Measurements from ENCODE around the gene PID1.

Gene PID1

DNA sequence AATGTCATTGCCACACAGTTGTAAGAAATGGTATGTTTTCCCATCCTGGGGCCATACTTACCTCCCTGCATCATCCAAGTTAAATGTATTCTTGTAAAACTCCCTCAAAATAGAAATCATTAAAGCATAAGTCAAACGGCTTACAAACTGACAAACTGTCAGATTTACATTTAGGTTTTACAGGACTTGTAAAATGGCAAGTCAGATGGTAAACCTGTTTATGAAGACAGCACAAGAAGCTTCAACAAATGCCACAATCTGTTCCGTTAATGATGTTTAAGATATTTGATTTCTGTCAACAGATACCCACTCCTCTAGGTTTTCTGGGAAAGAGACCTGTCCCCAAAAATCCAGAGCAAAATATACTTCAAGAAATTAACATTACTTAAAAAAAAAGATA, 197.2 kb downstream of the PID1 start:
- DNase-seq (ENCODE audit: low spot score): no peak

DNA sequence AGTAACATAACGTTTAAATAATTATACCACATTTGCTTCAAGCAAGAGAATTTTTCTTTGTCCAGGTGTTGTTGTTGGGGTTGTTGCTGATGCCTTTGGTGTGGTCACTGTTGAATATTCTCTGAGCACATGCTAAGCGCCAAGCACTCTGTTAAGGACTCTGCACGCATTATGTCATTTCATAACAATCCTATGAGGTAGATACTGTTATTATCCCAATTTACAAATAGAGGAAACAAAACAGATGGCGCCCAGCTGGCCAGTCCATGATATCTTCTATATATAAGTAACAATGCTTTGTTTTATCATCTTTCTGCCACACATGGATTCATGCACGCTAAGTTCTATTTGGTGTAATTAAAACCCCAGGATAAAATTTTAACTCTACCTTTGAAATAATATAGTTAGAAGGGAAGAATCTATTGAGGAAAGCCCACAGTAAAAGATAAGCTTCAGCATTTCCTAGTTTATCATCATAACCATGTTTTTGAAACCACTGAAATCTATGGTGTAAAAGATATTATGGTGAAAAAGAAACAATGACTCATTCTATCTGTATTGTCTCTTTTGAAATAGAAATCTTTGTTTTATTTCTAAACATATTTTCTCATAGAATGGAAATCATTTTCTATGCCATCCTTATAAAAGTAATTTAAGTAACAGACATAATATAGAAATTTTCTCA, 199.7 kb downstream of the PID1 start:
- DNase-seq (ENCODE audit: low spot score): no peak

DNA sequence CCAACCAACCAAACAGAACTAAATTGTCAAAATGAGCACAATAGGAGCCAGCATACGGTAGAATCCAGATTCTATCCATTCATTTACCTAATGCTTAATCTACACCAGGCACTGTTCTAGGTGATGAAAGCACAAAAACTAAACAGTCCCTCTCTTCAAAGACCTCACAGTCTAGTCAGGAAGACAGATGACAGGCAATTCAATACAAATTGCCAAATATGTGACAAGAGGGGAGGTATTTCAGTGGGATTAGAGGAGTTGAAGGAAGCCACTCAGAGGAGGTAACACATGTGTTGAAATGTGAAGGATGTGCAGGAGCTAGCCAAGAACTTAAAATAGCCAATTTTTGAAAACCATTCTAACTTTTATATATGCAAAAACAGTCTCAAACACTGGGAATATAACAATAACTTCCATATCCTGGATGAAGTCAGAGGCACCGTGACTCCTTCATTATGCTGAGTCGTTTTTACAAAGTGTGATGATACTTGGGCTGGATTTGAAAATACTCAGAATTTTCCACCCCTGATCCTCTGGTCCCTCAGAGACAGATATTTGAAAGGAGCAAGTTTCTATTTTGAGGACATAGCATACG, 204.9 kb downstream of the PID1 start:
- no peak for DNase-seq (ENCODE audit: low spot score)

DNA sequence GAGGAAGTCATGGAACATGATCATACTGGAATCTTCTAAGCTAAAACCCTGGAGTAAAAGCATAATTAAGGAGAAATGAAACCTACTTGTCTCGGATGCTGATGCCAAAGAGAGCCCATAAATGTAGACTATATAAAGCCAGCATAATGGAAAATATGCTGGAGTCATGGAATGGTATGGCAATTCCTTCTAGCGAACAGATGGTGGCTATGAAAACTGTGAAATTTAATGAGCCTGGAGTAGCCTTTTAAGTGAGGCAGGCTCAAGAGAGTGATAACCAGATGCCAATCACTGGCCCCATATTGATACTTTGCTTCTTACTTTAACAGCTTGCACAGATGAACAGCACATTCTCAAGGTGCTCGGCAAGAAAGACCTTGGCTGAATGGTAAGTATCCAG, 206.3 kb downstream of the PID1 start:
- no peak for DNase-seq (ENCODE audit: low spot score)

DNA sequence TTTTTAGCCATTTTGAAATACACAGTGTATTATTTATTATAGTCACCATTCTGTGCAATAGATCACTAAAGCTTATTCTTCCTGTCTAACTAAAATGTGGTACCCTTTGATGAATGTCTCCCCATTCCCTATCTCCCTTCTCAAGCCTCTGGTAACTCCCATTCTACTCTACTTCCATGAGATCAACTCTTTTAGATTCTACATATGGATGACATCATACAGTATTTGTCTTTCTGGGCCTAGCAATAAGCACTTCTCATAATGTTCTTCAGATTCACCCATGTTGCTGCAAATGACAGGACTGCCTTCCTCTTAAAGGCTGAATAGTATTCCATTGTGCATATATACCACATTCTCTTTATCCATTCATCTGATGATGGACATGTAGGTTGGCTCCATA, 210.9 kb downstream of the PID1 start:
- no peak for DNase-seq (ENCODE audit: low spot score)

DNA sequence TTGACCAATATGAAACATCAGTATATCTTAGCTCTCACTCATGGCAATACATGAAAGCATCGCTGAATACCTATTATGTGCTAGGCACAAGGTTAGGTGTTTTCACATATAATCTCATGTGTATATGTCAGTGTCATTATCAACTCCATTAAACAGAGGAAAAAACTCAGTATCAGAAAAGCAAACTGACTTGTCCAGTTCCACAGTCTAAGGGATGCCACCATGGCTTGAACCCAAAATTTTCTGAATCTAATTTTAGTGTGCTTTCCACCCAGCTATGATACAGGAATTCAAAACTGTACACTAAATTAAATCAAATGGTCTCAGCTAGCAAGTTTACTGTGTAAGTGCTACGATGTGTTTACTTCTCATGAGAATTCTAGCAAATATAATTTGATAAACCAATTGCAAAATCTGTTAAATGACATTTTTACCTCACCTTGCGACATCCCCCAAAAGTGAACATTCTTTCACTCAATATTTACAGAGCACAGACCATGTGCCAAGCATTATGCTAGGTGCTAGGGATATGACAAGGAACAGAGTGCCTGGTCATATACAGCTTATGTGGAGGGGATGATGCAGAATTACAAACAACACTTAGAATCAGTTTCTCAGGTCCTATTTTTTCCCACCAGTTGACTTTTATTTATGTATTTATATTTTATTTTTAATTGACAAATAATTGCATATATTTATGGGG, 211.6 kb downstream of the PID1 start:
- DNase-seq (ENCODE audit: low spot score): no peak

DNA sequence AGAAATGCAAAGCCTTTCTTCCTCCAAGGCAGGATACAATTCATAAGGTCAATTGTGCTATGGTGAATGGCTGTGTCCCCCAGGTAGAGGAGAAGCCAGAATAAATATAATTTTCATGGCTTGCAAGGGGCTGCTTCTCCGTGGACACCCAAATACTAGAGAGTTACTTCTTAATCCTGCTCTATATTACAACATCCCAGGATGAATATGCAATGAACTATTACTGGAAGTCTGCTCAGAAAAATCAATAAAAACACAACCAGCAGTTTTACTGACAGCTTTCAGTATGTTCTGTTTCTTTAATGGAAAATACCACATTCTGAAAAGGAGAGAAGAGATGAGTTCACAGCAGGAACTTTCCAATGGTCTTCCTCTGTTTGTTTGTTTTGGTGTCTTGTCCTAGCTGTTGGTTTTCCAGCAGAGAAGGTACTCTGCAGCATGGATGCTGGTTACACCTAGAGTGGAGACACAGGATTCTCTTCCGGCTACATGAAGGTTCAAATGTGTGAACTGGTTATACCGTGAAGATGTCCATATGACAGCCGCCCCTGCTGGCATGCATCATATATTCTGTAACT, 213.0 kb downstream of the PID1 start:
- DNase-seq (ENCODE audit: low spot score): no peak

DNA sequence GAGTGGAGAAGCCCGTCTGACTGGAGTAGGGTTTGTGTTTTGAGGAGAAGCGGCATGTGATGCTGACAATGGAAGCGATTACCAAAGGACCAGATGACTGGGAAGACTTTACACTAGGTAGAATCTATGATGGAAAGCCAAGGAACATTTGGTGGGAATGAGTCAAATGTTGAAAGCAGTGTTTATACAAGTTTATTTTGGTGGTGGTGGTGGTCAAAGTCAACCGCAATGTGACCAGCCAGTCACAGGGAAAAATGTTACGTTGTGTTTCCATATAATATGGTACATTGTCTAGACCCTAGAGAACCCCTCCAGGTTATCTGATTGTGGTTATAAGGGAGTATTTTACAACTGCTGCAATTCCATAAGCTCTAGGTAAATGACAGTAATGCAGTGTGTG, 216.8 kb downstream of the PID1 start:
- DNase-seq (ENCODE audit: low spot score): no peak

DNA sequence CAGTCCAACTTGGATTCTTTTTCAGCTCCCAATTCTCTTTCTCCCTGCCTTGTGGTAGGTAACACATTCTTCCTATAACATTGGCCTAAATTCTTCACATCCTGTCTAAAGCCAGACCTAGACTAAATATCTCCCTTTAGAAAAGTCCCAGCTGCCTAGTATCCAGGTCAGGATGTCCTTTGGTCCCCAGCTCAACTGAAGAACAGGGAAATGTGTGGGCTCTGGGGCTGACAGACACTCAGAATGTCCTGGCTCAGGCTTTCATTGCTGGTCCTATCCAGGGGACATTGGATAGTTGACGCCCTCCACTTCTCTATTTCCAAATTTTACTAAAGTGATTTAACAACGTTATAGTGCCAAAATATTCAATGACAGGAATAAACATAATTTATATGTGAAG, 219.3 kb downstream of the PID1 start:
- no peak for DNase-seq (ENCODE audit: low spot score)

DNA sequence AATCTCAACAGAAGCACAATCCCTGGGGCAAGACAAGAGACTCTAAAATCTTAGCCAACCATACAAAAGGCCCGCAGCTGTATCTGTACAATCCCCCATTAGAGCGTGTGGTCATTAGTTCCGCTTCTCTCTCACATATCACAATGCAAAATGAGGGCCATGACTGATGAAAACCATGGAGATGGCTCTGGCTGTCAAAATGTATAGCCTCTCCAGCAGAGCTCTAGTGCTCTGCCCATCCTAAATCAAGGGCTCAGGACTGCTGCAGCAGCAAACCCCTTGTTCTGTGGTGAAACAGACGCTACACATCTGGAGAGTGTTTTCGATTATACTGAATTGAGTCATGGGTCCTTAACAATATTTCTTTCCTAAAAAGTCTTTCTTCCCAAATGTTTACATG, 221.0 kb downstream of the PID1 start:
- DNase-seq (ENCODE audit: low spot score): no peak

DNA sequence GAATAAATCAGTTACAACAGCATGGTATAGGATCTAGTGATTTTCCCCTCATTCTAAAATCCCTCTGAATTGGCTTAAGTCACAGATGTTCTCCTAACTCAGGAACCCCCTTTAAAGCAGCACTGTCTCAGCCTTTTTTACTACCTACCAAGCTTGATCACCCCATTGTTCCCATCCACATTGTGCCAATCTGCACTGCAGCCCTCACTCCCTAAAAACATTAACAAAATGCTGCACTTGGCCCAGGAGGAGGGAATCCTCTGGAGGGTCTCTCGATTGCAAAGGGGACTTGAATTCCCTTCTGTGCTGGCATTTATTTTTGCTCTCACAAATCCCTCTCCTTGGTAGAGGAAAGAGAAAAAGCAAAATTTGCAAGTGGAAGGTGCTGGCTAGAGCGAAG, 223.0 kb downstream of the PID1 start:
- DNase-seq (ENCODE audit: low spot score): no peak

DNA sequence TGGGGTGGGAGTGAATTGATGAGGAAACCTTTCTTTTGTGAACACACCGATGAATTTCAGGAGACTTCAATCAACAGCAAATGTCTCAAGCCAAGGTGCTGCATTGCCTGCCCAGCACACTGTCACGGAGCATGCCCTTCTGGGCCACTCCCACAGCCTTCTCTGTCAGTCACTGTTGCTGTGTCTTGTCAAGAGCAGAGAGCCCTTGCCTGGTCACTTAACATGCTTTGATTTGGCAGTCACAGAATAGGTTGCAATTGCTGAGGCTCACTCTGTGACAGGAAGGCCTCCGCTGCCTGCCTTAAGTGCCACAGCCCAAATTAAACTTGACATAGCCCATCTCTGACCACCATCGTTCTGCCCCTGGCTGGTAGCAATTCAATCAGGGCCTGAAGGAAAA, 225.4 kb downstream of the PID1 start:
- DNase-seq (ENCODE audit: low spot score): no peak

DNA sequence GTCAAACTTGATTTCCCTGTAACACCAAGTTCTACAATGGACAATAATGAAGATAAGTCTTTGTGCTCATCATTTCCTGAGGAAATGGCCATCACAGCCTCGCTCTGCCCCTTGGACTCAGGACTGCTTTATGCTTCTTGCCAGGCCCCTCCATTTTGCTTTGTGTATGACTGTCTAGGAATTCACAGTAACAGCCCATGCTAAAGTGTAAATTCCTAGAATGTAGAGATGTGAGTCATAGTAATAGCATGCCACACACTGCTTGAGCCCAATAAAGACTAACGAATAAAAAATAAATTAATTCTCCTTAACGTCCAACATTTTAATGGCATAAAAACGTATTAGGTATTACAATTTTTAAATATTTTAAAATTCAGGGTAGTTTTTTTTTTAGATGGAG, 226.5 kb downstream of the PID1 start:
- no peak for DNase-seq (ENCODE audit: low spot score)

DNA sequence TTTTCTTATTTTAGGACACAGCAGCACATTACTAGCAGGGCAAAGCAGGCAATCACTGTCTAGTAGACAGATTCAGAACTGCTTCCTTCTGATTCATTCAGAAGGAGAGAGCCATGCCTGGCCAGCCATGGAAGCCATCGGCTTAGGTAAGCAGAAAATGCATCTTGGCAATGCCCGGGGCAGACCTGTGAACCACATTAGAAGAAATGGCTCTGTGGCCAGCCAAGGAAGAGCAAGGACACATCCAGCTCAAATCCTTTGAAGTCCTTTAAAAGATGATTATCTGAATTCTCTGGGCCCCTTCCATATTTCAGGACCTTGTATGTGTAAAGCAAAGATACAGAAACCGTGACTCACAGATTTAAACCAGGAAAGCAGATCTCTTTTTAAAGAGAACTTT, 227.4 kb downstream of the PID1 start:
- no peak for DNase-seq (ENCODE audit: low spot score)

DNA sequence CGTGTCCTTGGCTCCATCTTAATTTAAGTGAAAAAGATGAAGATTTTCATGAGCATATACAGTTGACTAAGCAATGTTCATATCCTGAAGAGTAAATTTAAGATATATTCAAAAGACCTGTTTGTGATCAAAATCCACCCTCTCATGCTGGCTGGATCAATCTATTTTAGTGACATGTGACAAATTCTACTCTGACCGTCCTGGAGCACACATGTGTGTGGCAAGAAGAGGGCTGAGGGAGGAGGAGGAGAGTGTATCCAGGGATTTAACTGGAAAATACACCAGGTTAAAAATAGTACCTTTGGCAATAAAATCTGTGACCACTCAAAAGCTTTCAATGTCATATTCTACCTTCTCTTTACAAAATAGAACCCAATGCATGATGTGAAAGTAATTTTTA, 228.7 kb downstream of the PID1 start:
- DNase-seq (ENCODE audit: low spot score): no peak

DNA sequence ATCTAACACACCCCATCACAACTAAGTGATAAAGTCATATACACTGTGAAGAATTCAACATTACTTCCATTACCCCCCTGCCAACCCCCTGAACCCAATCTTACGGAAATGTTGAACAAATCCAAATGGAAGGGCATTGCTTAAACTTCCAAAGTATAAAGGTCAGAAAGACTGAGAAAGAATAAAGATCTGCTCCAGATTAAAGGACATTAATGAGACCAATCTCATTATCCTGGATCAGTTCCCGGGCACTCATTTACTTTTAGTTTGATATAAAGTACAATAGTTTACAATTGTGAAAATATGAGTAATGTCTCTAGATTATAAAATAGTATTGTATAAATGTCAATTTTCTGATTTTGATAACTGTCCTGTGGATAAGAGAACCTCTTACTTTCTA, 229.4 kb downstream of the PID1 start:
- no peak for DNase-seq (ENCODE audit: low spot score)

DNA sequence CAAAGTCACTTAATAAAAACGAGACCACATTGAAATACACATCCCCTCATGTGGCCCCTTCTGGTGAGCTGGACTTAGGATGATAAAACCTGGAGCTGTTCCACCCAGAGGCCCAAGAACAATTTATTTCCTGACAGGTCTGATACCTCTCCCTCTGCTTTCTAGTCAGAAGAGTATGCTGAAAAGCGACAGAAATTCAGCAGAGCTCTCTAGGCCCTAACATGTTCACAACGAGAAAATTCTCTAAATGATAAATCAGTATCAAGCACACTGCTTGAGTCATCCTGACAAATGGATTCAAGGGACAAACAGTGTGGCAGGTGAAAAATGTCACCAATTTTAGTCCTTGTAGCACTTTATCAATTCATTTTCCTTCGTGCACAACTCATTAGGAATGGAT, 233.5 kb downstream of the PID1 start:
- DNase-seq (ENCODE audit: low spot score): no peak

DNA sequence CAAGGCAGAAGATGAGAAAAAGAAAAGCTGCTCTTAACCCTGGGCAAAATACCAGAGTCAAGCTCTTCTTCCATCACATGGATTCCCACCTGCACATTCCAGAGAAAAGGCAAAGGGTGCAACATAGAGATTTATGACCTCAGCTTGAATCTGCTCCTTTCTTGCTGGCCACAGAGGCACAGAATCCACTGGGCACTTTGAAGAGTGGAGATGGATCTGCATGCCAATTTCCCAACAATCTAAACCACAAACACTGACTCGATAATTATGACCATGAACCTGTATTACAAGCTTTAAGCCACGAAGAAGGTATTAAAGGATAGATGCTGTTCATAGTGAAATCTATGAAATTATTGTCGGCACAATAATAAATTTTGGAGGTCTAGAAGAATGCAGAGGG, 237.3 kb downstream of the PID1 start:
- no peak for DNase-seq (ENCODE audit: low spot score)

DNA sequence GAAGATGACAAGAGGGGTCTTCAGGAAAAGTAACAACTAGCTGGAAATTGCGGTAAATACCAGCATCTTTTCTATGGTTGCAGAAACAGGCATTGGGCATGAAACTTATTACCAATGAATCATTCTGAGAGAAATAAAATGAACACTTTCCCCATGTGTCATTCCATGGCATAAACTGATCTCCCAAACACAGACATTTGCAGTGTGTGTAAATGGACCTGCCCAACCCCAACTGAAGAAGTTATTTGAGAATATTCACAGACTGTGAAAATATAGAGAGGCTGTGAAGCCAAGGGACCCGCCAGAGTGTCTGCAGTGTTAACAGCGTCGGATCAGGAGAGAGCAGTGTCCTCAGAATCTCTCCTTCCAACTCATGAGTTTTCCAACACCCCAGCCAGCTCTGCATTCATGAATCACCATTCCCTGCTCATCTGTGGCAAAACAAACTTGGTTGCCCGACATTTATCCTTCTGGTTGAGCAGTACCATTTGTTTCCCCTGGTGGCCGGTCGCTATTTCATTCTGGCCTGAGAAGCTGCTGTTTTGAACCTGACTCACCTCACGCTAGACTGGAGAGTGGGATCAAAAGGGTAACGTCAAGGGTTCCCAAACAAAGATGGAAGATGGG, 238.4 kb downstream of the PID1 start:
- no peak for DNase-seq (ENCODE audit: low spot score)

DNA sequence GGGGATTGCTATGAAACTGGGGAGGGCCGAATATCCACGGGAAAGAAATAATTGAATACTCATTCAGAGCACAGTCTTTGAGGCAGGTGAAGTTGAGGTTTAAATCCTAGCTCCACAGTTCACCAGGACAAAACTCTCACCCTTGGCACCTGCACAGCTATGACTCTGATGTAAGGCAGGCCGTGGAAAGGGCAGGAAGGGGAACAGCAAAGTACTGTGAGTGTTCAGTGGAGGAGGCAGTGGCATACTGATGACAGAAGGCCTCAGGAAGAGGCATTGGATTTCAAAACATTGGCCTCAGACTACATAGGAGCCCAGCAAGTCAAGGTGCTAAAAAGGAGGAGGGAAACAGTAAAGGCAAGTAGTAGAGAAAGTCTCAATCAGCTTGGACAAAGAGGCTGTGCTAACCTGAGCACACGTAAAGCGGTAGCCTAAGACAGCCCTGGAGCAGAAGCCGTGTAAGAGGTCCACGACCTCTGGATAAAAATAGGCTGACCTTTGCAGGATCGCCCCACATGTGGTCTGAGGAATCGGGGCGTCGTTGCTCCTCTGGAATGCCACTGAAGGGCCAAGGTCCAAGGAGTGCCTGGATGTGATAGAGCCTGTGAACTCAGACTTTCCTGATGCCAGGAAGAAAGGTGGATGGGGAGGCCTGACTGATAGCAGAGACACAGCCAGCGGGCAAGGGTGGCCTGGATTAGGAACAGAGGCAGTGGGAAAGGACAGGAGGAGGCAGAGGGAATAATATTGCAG, 243.6 kb downstream of the PID1 start:
- no peak for DNase-seq (ENCODE audit: low spot score)

DNA sequence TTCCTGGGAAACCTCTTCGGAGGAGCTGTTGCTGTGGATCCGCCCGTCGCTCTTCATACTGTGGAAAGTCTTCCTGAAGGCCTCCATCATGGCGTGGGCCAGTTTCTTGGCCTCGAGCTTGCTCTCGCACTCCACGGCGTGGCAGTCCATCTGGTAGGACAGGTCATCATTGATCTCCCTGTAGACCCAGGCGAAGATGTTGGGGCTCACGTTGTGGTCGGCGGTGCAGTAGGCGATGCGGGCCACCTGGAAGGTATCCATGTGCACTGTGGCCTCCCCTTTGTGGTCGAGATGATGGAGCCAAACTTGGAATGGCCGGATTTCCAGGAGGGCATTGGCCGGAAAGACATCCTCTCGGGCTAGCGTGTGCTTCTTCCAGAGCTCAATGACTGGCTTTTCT, 245.4 kb downstream of the PID1 start:
- DNase-seq (ENCODE audit: low spot score): no peak

DNA sequence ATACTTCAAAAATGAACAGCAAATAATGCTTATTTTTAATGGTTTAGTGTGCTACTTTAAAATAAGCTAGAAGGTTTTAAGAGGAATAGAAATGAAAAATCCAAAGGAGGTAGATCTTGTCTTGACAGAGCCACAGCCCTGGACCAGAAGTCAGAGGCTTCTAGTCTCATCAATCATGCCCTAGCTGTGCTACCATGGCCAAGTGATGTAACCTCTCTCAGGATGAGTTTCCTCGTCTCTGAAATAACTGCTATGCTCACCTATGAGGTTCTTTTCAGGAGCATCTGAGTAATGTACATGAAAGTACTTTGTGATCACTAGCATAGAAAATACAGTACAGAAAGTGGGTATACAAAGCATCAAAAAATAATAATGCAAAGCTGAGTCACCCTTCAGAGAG, 248.4 kb downstream of the PID1 start:
- DNase-seq (ENCODE audit: low spot score): no peak

Data from kidney tubule cell (primary cell).